Adrenal gland (tissue), 5 donors: Measurements from ENCODE around the gene TULP3.

Experiments used
- POLR2A ChIP-seq, 2 donors: fragments of 450-650 bp; IDR thresholded peaks; one replicate each; pipeline ENCODE4 v1.6.1; 2017; ENCODE audit warnings: antibody characterized with exemption in 2 of 2, mild to moderate bottlenecking in 2 of 2, moderate library complexity in 1 of 2
- TF ChIP-seq, protein P1 (sequence below), 6 experiments: fragments of 450-650 bp in 4 of 6; fragments of 200-600 bp in 2 of 6; sonication (generic) in 1 of 6; IDR thresholded peaks; 1 replicate in 5 of 6; 2 replicates in 1 of 6; pipeline versions ENCODE4 v1.5.1 to v1.8.0; 2016 to 2021; ENCODE audit warnings: antibody characterized with exemption in 6 of 6, mild to moderate bottlenecking in 2 of 6, moderate library complexity in 1 of 6
- donor health status: DM: no; HTN: no; CAD: no.

- TF ChIP-seq, protein P1, sequence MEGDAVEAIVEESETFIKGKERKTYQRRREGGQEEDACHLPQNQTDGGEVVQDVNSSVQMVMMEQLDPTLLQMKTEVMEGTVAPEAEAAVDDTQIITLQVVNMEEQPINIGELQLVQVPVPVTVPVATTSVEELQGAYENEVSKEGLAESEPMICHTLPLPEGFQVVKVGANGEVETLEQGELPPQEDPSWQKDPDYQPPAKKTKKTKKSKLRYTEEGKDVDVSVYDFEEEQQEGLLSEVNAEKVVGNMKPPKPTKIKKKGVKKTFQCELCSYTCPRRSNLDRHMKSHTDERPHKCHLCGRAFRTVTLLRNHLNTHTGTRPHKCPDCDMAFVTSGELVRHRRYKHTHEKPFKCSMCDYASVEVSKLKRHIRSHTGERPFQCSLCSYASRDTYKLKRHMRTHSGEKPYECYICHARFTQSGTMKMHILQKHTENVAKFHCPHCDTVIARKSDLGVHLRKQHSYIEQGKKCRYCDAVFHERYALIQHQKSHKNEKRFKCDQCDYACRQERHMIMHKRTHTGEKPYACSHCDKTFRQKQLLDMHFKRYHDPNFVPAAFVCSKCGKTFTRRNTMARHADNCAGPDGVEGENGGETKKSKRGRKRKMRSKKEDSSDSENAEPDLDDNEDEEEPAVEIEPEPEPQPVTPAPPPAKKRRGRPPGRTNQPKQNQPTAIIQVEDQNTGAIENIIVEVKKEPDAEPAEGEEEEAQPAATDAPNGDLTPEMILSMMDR (IDR thresholded peaks at IDR 0.05): no peak
- no peak for TF ChIP-seq POLR2A (IDR thresholded peaks at IDR 0.05)
Measured at GRCh38 chr12:2949411-2949810, 58.7 kb downstream of the TULP3 start.
